AG20443 (cell line): ENCODE data around the gene TMEM128.
"Not testable (repeated sequence)": the region's sequence is repeated elsewhere in the genome, so short reads cannot be mapped to it uniquely, and the experiment has no call there.

Experiments
- DNase-seq: peaks from one replicate; pipeline ENCODE4 v3.0.0; 2012; ENCODE audit warnings: low spot score, mixed read lengths

Gene TMEM128, protein sequence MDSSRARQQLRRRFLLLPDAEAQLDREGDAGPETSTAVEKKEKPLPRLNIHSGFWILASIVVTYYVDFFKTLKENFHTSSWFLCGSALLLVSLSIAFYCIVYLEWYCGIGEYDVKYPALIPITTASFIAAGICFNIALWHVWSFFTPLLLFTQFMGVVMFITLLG

DNA sequence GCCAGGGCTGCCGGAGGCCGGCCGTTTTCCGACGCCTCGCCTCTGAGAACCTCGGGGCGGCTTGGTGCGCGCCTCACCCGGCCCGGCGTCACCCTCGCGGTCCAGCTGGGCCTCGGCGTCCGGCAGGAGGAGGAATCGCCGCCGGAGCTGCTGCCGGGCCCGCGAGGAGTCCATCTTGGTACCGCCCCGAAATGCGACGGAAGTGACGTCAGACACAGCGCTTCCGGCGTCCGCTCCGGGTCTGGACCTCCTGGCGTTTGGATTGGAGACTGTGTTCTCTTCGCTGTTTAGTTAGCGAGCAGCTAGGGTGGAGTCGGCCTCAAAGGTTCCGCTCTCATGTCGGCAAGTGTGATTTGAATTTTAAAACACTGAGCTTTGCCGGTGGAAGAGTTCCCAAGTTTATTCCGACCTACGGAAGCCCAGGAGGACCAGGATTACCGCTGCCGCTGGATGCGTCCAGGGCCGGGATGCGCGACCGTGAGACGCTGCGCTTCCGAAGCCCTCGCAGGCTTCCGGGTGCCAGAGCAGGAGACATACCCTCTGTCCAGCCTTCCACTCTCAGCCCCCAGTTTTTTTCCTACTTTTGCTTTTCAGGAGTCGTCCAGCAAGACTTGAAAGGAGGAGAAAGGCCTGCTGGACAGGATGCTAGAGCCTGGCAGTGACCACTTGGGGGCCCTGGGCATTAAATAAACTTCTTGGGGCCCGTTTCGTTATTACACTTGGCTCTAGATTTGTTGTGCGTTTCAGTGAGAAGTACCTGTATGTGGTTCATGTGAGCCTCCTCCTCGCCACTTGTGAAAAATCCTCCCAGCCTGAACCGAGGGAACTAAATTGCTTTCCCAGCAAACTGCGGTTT lies at the start of gene TMEM128:
Gene TMEM128 (minus strand): TSS at position 195 of the 856 bp plus-strand sequence. CDS start 21 bp downstream, at position 174.
- peak; percentile 98 for DNase-seq

DNA sequence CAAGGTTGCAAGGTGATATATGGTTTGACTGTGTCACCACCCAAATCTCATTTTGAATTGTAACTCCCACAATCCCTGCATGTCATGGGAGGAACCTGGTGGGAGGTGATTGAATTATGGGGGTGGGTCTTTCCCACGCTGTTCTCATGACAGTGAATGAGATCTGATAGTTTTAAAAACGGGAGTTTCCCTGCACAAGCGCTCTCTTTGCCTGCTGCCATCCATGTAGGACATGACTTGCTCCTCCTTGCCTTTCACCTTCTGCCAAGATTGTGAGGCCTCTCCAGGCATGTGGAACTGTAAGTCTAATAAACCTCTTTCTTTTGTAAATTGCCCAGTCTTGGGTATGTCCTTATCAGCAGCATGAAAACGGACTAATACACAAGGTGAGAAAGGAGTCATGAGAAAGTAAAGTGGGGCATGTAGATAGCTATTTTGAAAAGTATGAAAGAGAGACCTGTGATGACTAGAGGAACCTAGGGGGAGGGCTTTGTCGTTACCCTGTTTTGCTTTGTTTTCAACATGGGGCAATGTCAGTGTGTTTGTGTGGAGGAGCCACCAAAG lies 48.3 kb upstream of the TMEM128 start:
- DNase-seq, result no peak

DNA sequence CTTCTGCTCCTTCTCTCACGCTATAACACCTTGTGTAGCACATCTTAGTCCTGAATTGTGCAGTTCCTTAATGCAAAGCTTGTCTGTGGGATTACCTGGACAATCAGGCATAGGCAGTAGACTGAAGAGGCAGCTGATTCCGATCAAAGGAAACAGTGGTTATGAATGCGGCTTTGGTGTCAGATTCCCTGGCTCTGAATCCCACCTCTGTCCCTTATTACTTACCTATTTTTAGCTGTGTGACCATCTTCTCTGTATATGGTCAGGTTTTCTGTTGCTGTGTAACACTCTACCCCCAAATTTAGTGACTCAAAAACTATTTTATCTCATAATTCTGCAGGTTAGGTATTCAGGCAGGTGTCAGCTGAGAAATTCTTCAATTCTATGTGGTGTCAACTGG lies 45.3 kb upstream of the TMEM128 start:
- DNase-seq, result no peak

DNA sequence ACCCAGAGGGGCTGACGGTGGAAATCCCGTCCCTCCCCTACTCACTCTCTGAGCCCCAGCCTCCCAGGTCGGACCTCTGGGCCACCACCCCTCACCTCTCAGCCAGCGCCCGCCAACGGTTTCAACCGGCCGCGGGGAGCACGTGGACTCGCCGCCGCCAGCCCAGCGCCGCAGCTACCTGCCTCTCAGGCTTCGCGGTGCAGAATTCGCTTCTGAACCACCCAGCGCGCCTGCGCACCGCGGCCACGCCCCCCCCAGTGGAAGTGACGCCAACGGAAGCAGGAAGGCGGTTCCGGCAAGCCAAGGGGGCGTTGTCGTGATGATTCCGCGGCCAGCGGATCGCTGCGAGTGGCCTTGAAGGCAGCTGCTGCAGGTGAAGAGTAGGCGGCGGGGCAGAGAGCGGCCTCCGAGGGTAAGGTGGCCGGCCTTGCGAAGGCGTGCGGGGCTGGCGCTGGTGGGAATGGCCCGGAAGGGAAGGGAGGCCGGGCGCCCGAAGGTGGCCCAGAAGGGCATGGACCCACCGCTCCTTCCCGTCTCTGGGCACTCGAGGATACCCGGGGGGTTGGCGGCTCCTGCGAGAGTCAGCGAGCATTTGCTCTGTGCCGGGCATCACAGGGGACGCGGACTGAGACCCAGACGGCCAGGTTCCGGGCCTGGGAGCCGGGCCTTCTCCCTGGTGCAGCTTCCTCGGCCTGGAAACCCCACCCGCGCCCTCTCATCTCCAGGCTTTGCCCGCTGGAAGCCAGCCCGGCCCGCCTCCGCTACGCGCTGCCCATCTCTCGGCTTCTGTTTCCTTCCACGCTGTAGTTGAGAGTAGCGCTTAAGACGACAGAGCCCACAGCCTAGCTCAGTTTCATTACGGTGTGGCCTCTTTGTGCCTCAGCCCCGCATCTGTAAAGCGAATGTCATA lies 42.2 kb upstream of the TMEM128 start, which contains the start of the genes LYAR and ZBTB49:
Gene LYAR (minus strand): TSS at position 214 of the 910 bp plus-strand sequence. CDS start 6,412 bp downstream, outside the sequence.
Gene ZBTB49 (plus strand): TSS at position 311 of the 910 bp plus-strand sequence. CDS start 9,695 bp downstream, outside the sequence.
- peak; percentile 99 for DNase-seq

DNA sequence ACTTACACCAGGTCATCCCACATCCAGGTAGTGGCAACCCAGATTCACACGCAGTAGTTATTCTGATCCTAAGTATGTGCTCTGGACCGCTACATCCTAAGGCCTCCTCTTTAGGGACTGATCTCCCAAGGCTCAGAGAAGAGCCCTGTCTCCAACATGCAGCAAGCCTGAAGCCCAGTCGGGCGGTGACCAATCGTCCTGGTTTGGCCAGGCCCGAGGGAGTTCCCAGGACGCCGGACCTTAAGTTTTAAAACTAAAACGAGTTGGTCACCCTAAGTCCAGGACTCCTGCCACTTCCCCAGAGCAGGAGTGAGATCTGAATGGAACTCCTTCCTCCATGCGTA lies 41.5 kb upstream of the TMEM128 start:
- DNase-seq, result no peak

DNA sequence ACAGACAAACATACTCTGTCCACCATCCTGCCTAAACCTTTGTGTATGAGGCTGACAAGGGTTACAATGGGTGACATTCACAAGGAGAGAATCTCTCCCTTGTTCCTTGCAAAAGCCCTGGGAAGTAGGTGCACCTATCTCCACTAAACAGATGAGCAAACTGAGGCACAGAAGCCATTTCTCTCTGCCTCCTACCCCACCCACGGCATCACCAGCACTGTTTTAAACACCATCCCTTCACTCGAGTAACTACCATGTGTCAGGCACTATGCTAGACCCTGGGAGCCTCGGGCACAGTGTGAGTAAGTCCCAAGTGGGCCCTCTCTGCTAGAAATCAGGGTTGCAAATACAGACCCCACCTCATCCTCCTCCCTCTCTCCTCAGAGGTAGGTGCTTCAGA lies 41.0 kb upstream of the TMEM128 start:
- DNase-seq, result no peak

DNA sequence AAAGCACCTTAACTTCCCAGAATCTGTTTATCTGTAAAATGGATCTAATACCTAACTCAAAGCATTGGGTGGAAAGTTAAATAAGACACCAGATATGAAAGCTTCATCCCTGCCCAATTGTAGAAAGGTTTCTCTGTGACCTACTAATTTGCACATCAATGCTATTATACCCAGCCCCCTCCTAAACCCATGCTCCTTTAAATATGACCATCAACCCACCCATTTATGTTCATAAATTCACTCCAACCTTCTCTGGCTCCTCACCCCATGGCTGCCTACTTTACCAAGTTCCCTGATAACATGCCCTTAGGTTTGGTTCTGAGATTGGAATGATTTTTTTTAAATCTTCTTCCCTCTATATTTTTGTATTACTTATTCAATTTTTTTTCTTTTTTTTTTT lies 40.1 kb upstream of the TMEM128 start:
- no peak for DNase-seq

DNA sequence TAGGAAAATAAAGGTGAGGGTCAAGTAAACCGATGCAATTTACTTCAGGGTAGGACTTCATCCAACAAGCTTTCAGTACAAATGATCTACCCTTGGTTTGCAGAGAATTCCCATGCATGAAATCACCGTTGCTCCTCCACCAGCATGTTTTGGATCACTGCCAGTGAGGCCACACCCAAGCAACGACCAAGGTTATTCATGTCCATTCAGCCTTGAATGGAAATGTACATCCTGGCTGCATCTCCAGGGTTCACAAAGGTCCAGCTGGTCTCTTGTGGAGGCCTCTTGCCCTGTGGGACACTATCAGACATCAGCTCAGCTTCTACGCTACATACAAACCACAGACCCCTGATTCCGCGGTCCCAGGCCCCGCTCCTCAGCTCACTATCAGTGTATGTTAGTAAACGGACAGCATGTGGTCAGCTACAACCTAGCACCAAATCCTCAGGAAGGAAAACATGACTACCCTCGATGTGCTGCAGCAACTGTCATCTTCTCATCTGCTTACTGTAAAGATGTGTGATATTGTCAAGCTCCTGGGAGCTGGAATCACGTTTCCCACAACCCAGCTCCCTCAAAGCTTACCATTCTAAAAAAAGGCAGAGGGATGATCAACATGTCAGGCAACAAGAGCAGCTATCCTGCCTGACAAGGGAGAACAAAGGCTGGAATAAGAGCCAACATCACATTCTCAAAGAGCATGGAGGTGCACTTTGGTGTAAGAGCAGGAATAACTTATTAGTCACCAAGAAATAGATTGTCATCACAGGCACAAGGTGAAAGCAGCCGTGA lies 37.0 kb upstream of the TMEM128 start:
- DNase-seq, result no peak

DNA sequence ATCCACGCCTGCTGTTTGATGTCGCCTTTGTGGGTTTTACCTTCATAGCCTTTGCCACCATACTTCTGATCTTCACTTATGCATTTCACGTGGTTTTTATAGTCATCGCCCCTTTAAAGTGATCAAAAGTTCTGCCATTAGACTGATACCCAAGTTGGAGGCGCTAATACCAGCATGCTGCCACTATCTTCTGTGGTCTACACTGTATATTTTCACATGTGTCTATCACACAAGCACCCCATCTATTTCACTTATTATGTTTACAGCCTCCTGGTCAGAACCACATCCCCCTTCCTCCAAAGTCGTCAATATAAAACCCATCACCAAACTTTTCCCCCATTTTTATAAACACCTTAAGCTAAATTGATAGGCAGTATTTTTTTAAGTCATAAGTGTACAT lies 33.8 kb upstream of the TMEM128 start:
- no peak for DNase-seq

DNA sequence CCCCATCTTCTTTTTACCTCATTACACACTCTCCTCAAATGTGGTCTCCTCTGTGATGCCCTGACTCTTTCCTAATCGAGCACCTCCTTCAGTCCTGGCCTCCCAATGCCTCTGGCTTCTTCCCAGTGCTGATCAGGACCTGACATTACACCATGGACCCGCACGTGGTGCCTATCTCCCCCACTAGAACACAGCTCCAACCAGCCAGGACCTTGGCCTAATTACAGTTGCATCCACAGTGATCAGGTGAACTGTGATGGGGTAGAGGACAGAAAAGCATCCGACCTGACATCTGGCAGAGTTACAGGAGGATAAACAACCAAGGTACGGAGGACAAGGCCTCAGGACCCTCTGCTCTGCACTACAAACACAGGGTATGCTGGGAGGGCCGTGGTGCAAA lies 29.5 kb upstream of the TMEM128 start:
- DNase-seq, result no peak

DNA sequence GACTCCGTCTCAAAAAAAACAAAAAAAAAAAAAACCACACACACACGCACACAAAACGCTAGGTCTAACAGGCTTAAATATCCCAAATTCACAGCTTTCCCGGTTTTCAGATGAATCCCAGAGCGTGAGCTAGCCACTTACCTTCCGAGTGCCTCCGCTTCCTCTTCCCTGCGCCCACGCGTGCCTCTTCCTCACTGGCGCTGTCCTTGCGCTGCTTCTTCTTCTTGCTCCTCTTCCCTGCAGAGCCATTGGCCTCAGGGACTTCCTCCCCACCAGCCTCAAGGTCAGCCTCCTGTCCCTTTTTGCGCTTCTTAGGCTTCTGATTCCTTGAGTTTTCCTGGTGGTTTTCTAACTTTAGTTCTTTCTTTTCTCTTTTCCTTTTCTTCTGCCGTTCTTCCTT lies 26.2 kb upstream of the TMEM128 start:
- DNase-seq, result no peak

DNA sequence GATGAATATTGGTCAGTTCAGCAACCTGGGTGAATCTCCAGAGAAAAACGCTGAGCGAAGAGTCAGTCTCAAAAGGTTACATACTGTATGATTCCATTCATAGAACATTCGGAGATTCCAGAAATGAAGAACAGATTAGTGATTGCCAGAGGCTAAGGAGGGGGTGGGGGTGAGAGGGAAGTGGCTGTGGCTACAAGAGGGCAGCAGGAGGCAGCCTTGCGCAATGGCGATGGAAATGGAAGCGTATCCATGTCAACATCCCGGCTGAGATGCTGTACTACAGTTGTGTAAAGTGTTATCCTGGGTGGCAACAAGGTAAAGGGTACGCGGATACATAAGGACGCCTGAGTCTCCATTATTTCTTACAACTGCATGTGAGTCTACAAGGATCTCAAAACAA lies 23.9 kb upstream of the TMEM128 start:
- no peak for DNase-seq

DNA sequence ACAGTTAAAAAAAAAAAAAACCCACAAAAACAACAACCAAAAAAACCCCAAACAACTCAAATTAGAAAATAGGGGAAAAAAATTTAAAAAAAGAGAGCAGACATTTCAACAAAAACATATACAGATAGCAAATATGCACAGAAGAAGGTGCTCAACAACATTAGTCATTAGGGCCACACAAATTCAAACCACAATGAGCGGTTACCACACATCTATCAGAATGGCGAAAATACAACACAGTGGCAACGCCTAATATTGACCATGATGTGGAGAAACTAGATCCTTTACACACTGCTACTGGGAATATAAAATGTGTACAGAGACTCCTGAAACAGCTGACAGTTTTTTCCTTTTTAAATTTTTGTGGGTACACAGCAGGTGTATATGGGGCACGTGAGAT lies 22.5 kb upstream of the TMEM128 start:
- no peak for DNase-seq

DNA sequence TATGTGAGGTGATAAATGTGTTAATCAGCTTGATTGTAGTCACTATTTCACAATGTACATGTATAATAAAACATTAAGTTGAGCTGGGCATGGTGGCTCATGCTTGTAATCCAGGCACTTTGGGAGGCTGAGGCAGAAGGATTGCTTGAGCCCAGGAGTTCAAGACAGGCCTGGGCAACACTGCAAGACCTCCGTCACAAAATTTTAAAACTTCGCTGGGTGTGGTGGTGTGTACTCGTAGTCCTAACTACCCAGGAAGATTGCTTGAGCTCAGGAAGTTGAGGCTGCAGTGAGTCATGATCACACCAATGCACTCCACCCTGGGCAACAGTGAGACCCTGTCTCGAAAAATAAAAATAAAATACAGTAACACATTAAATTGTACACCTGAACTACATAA lies 21.8 kb upstream of the TMEM128 start:
- no peak for DNase-seq

DNA sequence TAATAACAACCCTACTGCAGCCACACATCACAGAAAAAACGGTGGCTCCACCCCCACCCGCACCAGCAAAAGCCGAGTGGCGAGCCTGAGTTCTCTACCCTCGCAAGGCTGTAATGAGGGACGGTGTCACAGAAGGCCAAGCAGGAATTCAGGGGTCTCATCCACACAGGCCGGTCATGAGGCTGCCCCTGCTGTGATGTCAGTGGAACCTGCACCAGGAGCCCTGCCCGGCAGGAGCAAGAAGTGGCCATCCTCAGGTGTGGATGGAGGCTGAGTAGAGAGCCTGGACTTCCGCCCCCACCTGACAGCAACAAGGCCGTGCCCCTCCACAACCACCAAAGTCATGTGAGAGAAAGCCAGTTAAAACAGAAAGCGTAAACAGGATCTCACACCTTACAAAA lies 21.3 kb upstream of the TMEM128 start:
- DNase-seq, result no peak

DNA sequence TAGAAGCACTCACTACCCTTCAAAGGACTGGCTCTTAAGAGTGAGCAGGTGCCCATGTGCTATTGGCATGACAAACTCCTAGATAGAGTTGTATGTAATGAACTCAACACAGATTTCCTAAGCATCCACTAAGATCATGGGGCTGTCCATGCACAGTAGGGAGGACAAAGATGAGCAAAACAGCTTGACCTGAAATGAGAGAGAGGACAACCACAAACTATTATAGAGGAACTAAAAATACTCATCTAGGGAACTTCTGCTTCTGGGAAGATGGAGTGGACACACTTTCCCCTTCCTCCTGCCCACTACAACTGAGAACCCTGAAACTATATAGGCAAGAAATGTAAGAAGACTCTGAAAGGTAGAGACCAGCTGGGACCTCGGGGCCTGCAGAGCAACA lies 20.8 kb upstream of the TMEM128 start:
- no peak for DNase-seq

DNA sequence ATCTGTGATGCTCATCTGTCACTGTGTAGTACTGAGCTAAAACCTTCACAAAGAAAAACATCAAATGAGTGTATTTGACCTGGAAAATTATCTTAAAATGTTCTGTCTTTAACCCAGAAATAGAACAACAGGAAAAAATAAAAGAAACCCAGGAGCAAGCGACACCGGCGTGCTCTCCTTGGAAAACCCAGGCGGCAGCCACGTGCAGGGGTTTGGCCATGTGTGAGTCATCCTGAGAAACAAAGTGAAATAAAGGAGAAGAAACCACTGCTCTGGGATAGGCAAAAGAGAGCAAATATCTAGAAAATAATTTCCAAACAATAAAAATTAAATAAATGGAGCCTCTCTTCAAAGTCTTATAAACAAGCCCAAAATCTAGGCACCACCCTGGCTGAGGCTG lies 20.0 kb upstream of the TMEM128 start:
- DNase-seq, result no peak

DNA sequence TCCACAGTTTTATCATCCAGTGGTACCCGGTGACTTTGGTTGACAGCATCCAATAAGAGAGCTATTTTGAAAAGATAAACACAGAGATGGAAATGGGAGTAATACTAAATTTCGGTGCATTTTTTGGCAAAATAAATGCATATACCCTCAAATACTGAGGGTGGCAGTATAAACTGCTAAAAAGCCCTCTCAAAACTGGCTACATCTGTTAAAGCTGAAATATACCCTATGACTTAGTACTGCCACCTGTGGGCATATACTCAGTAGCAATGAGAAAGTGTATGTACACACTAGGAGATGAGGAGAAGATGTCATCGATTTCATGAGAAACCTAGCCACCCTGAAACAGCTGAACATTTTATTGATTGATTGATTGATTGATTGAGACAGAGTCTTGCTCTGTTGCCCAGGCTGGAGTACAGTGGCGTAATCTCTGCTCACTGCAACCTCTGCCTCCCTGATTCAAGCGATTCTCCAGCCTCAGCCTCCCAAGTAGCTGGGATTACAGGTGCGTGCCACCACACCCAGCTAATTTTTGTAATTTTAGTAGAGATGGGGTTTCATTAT lies 12.2 kb upstream of the TMEM128 start:
- peak; percentile 71 for DNase-seq

DNA sequence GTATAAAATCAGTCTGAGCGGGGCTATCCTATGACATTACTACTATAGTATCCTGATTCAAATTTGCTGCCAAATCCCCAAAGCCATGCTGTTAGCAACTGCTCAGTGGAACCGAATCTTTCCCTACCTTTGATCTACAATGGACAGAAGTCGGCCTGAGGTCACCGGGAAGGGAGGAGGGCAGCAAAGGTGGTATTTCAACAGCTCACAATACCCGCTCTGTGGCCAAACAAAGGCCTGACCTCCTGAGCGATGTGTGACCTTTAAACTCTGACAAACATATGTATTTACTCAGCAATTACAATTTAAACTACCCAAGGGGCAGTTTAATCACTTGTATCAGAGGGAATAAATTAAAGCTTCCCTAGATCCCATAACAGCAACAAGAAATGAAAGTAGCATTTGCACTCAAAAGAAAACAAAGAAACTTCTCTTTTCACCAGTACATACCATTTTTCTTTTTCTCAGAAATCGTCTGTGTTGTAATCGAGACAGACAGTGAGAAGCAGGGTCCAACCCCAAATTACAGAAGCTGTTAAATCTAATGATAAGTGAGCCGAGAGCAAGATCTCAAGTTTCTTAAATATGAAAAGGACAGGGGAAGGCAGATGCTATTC lies 11.6 kb upstream of the TMEM128 start:
- no peak for DNase-seq

DNA sequence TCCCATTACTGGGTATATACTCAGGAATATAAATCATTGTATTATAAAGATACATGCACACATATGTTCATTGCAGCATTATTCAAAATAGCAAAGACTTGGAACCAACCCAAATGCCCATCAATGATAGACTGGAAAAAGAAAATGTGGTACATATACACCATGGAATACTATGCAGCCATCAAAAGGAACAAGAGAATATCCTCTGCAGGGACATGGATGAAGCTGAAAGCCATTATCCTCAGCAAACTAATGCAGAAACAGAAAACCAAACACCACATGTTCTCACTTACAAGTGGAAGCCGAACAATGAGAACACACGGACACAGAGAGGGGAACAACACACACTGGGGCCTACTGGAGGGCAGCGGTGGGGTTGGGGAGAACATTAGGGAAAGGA lies 9.7 kb upstream of the TMEM128 start:
- not testable (repeated sequence) for DNase-seq

DNA sequence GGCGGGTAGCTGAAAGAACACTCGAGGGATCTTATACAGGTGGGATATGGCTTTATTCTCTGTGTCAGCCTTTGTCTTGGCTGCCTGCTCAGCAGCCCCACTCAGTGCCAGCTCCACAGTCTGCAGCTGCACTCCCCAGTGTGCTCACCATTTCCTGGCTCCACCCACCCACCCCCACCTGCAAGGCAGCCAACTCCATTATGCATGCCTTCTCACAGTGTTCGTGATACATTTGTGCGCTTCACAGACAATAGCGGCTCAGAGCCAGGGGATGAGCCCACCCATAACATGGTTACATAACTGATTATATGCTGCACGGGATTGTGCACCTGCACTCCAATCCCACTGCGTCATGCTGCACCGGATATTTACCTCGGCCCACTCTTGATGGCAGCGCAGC lies 8.8 kb upstream of the TMEM128 start:
- DNase-seq, result no peak
